ENCODE results near the gene CAV1. TPM values are rescaled to one million over a fixed set of nuclear protein-coding genes. Genes with fewer than 3 reads are reported as not detected.

CAV1 gene
- total RNA-seq, 1 donor from 2014 or later = 14.4 TPM

GRCh38 chr7:116593359-116594075 lies 68.7 kb downstream of the CAV1 start:
- Mint-ChIP-seq H3K27me3 (no peaks in the 10 kb centered on the region), H3K4me3 (no peak overlapping the region), H3K36me3 (no peaks in the 10 kb centered on the region), H3K4me1 (ENCODE audit: unreplicated experiment) (peaks cover 23% of the 10 kb centered on the region), H3K27ac (no peak overlapping the region), H3K9me3 (no peaks in the 10 kb centered on the region)
- no peak for TF ChIP-seq CTCF (conservative IDR thresholded peaks at IDR 0.05)
- no peak for DNase-seq (ENCODE audit: extremely low spot score, unreplicated experiment)

GRCh38 chr7:116595063-116595462 lies 70.2 kb downstream of the CAV1 start:
- Mint-ChIP-seq H3K4me3 (no peak overlapping the region), H3K9me3 (no peaks in the 10 kb centered on the region), H3K27me3 (no peaks in the 10 kb centered on the region), H3K27ac (no peak overlapping the region), H3K4me1 (ENCODE audit: unreplicated experiment) (peaks cover 15% of the 10 kb centered on the region), H3K36me3 (no peaks in the 10 kb centered on the region)
- TF ChIP-seq CTCF (conservative IDR thresholded peaks at IDR 0.05) = no peak
- no peak for DNase-seq (ENCODE audit: extremely low spot score, unreplicated experiment)

- DNase-seq (ENCODE audit: extremely low spot score, unreplicated experiment) = no peak
- H3K27me3 Mint-ChIP-seq = no peaks in the 10 kb centered on the region
- no peaks in the 10 kb centered on the region for H3K9me3 Mint-ChIP-seq
- H3K4me3 Mint-ChIP-seq = no peak overlapping the region
- TF ChIP-seq CTCF (conservative IDR thresholded peaks at IDR 0.05) = no peak
- H3K36me3 Mint-ChIP-seq = no peaks in the 10 kb centered on the region
- H3K27ac Mint-ChIP-seq = no peak overlapping the region
- H3K4me1 Mint-ChIP-seq (ENCODE audit: unreplicated experiment) = peaks cover 20% of the 10 kb centered on the region
Observed at GRCh38 chr7:116597384-116597783, 72.5 kb downstream of the CAV1 start.

- TF ChIP-seq CTCF (conservative IDR thresholded peaks at IDR 0.05) = no peak
- no peak overlapping the region for H3K27ac Mint-ChIP-seq
- DNase-seq (ENCODE audit: extremely low spot score, unreplicated experiment) = no peak
- H3K27me3 Mint-ChIP-seq = no peaks in the 10 kb centered on the region
- H3K4me3 Mint-ChIP-seq = no peak overlapping the region
- no peaks in the 10 kb centered on the region for H3K9me3 Mint-ChIP-seq
- peaks cover 13% of the 10 kb centered on the region for H3K4me1 Mint-ChIP-seq (ENCODE audit: unreplicated experiment)
- no peaks in the 10 kb centered on the region for H3K36me3 Mint-ChIP-seq
Observed at GRCh38 chr7:116598278-116598677, 73.4 kb downstream of the CAV1 start.

GRCh38 chr7:116598861-116599260 lies 74.0 kb downstream of the CAV1 start:
- Mint-ChIP-seq H3K4me1 (ENCODE audit: unreplicated experiment) (peaks cover 8% of the 10 kb centered on the region), H3K27me3 (no peaks in the 10 kb centered on the region), H3K9me3 (no peaks in the 10 kb centered on the region), H3K27ac (no peak overlapping the region), H3K36me3 (no peaks in the 10 kb centered on the region), H3K4me3 (no peak overlapping the region)
- no peak for TF ChIP-seq CTCF (conservative IDR thresholded peaks at IDR 0.05)
- DNase-seq (ENCODE audit: extremely low spot score, unreplicated experiment) = no peak
